Measurements from ENCODE around the gene GAREM2.

- no peak for TF ChIP-seq EP300 (IDR thresholded peaks at IDR 0.05; ENCODE audit: borderline replicate concordance)
- TF ChIP-seq CEBPB (IDR thresholded peaks at IDR 0.05), result no peak
- TF ChIP-seq TEAD4 (IDR thresholded peaks at IDR 0.05), result no peak
- TF ChIP-seq ZBTB7A (IDR thresholded peaks at IDR 0.05; ENCODE audit: low read depth), result no peak
- TF ChIP-seq REST (IDR thresholded peaks at IDR 0.05; ENCODE audit: low read depth), result no peak
- TF ChIP-seq USF1 (IDR thresholded peaks at IDR 0.05), result no peak
Measured at GRCh38 chr2:26212011-26212410, 39.1 kb downstream of the GAREM2 start.
